Loucy (cell line): ENCODE results near the gene SSTR3.

Source experiments
- H2AFZ ChIP-seq: fragments of 200-600 bp; sonication (generic); 2 replicates; pipeline ENCODE4 v1.6.0; 2016; ENCODE audit warnings: antibody characterized with exemption, mild to moderate bottlenecking, low read length, moderate library complexity
- H3F3A ChIP-seq: fragments of 200-600 bp; 2 replicates; pipeline ENCODE4 v1.6.0; 2016; ENCODE audit warnings: antibody characterized with exemption, low read depth, mild to moderate bottlenecking
- H3K27me3 ChIP-seq: fragments of 200-600 bp; sonication (generic); 2 replicates; pipeline ENCODE4 v1.6.1; 2014; ENCODE audit warnings: low read length, mild to moderate bottlenecking; ENCODE audit not compliant: insufficient read depth, poor library complexity, severe bottlenecking
- H3K36me3 ChIP-seq: fragments of 200-600 bp; sonication (generic); 2 replicates; pipeline ENCODE4 v1.6.1; 2016; ENCODE audit warnings: low read length; ENCODE audit not compliant: insufficient read depth
- H3K4me1 ChIP-seq: fragments of 200-600 bp; sonication (generic); 2 replicates; pipeline ENCODE4 v1.5.1; 2014; ENCODE audit warnings: low read length, mild to moderate bottlenecking; ENCODE audit not compliant: insufficient read depth, poor library complexity, severe bottlenecking
- H3K4me2 ChIP-seq: fragments of 200-600 bp; sonication (generic); 2 replicates; pipeline ENCODE4 v1.6.0; 2014; ENCODE audit warnings: antibody characterized with exemption, low read length, low read depth, mild to moderate bottlenecking; ENCODE audit not compliant: poor library complexity, severe bottlenecking
- H3K4me3 ChIP-seq: fragments of 200-600 bp; sonication (generic); 2 replicates; pipeline ENCODE4 v1.5.1; 2014; ENCODE audit warnings: low read length, mild to moderate bottlenecking, mixed read lengths; ENCODE audit not compliant: poor library complexity, severe bottlenecking
- H3K79me2 ChIP-seq: fragments of 200-600 bp; sonication (generic); 2 replicates; pipeline ENCODE4 v1.6.1; 2014; ENCODE audit warnings: low read length; ENCODE audit not compliant: insufficient read depth
- H3K9ac ChIP-seq: fragments of 200-600 bp; sonication (generic); 2 replicates; pipeline ENCODE4 v1.6.0; 2014; ENCODE audit warnings: mild to moderate bottlenecking, low read depth, low read length, moderate library complexity; ENCODE audit not compliant: poor library complexity, severe bottlenecking
- H3K9me2 ChIP-seq: fragments of 200-600 bp; sonication (generic); replicated peaks from 2 replicates; pipeline ENCODE4 v1.6.1; 2016; ENCODE audit warnings: low read depth, low read length, mixed read lengths
- H3K9me3 ChIP-seq: fragments of 200-600 bp; sonication (generic); 2 replicates; pipeline ENCODE4 v1.6.1; 2014; ENCODE audit warnings: mild to moderate bottlenecking, antibody characterized with exemption, low read length, low read depth; ENCODE audit not compliant: insufficient read depth
- H4K20me1 ChIP-seq: fragments of 200-600 bp; sonication (generic); 2 replicates; pipeline ENCODE4 v1.6.0; 2014; ENCODE audit warnings: antibody characterized with exemption, low read length, mild to moderate bottlenecking; ENCODE audit not compliant: insufficient read depth, poor library complexity, severe bottlenecking
- EZH2phosphoT487 ChIP-seq: fragments of 200-600 bp; IDR thresholded peaks from 2 replicates; pipeline ENCODE4 v1.6.1; 2018; ENCODE audit warnings: antibody characterized with exemption, mild to moderate bottlenecking, moderate library complexity, borderline replicate concordance
- TF ChIP-seq, protein P1 (sequence below): fragments of 200-600 bp; sonication (generic); conservative IDR thresholded peaks from 2 replicates; pipeline ENCODE4 v1.5.1; 2014; ENCODE audit warnings: mild to moderate bottlenecking, antibody characterized with exemption, low read length

The SSTR3 gene

DNA sequence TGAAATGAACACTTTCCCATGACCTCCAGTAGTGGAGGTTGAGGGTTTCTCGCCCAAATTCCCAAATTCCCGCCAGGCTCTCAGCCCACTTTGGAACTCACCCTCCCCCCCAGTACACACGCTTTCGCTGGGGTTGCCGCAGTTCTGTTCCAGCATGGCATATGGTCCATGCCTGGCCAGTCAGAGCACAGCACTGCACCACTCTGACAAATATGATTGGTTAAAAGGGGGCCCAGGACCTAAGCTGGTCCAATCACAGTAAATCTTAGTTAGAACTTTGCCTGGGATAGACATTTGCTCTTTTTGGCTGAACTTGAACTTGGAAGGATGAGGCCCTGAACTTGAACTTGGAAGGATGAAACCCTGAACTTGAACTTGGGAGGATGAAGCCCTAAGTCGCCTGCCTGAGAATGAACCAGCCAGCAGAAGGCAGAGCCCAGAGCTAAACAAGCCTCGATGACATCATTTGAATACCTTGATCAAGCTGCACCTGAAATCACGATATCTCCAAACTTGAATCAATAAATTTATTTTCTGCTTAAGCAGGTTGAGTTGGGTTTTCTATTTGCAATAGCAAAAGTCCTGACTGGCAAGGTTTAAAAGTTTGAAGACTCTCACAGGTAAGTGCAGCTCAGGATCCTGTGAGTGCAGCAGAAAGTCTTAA is 12.6 kb upstream of the SSTR3 start:
- Histone ChIP-seq H3K9me3 (no peaks in the 10 kb centered on the region), H3K36me3 (peaks cover 61% of the 10 kb centered on the region; the same call in 1 of the 2 replicates), H3K4me2 (no peak overlapping the region), H2AFZ (no peak overlapping the region), H3K4me3 (no peak overlapping the region), H3K9me2 (no peaks in the 10 kb centered on the region), H3K27me3 (no peaks in the 10 kb centered on the region), H3F3A (0 out of 2 replicates have a peak, but pooled peaks cover 2% of the 10 kb centered on the region), H3K4me1 (peaks cover 50% of the 10 kb centered on the region), H3K9ac (no peak overlapping the region), H4K20me1 (peaks cover 16% of the 10 kb centered on the region), H3K79me2 (peaks cover 27% of the 10 kb centered on the region)
- TF ChIP-seq, protein P1, sequence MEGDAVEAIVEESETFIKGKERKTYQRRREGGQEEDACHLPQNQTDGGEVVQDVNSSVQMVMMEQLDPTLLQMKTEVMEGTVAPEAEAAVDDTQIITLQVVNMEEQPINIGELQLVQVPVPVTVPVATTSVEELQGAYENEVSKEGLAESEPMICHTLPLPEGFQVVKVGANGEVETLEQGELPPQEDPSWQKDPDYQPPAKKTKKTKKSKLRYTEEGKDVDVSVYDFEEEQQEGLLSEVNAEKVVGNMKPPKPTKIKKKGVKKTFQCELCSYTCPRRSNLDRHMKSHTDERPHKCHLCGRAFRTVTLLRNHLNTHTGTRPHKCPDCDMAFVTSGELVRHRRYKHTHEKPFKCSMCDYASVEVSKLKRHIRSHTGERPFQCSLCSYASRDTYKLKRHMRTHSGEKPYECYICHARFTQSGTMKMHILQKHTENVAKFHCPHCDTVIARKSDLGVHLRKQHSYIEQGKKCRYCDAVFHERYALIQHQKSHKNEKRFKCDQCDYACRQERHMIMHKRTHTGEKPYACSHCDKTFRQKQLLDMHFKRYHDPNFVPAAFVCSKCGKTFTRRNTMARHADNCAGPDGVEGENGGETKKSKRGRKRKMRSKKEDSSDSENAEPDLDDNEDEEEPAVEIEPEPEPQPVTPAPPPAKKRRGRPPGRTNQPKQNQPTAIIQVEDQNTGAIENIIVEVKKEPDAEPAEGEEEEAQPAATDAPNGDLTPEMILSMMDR, result no peak
- no peak for TF ChIP-seq EZH2phosphoT487

DNA sequence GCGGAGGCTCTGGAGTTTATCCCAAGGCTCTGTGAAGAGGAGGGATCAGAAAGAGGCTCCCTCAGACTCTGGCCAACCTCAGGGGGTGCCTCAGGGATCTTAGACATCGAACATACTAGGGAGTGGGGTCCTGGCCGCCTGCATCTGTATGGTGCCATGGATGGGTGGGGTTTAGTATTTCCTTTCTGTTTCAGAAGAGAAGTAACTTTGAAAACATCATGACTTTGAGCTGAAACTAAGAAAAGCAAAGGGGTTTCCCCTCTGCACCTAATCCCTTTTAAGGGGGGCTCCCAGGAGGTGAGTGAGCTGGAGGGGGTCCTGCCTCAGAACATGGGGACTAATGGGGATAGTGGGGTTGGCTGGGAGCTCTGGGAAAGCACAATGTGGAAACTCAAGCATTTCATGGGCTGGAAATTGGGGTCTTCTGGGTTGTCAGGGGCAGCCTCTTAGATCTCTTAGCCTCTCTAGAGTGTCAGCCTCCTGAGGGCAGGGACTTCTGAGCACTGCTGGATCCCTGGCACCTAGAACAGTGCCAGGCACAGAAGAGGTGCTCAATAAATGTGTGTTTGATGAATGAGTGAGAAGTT is 11.8 kb upstream of the SSTR3 start:
- peaks cover 19% of the 10 kb centered on the region for H3K79me2 ChIP-seq
- no peak for TF ChIP-seq EZH2phosphoT487
- TF ChIP-seq, protein P1, result no peak
- H3K4me2 ChIP-seq, result no peak overlapping the region
- peaks cover 16% of the 10 kb centered on the region for H4K20me1 ChIP-seq
- H3K27me3 ChIP-seq, result no peaks in the 10 kb centered on the region
- H2AFZ ChIP-seq, result no peak overlapping the region
- no peaks in the 10 kb centered on the region for H3K9me3 ChIP-seq
- peaks cover 50% of the 10 kb centered on the region for H3K4me1 ChIP-seq
- H3K9me2 ChIP-seq, result no peaks in the 10 kb centered on the region
- H3K4me3 ChIP-seq, result no peak overlapping the region
- H3K9ac ChIP-seq, result no peak overlapping the region
- 0 out of 2 replicates have a peak, but pooled peaks cover 2% of the 10 kb centered on the region for H3F3A ChIP-seq
- peaks cover 53% of the 10 kb centered on the region; the same call in 1 of the 2 replicates for H3K36me3 ChIP-seq

DNA sequence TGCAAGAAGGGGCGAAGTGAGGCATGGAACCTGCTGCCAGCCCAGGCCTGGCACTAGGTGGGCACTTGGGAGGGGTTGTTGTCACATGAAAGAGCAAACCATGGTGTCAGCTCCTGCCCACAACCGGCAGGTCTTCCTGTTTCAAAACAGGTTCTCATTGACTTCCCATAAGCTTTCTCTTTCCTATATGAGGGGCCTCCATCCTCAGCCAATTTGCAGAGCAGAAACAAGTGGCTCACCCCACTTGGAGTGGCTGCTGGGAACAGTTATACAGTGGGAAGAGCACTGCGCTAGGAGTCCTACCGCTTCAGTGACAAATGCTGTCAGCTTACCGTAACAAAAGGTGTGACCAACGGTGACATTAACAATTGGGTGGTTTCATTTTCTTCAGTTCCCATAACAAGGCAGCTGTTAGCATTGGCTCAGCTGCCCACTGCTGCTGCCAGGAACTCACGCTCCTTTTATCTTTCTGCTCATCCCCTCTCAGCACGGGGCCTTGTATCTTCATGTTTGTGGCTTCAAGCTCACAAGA is 10.2 kb upstream of the SSTR3 start:
- Histone ChIP-seq H3K4me1 (peaks cover 48% of the 10 kb centered on the region), H3K4me2 (peak overlapping the region; percentile 8), H3K79me2 (peaks cover 3% of the 10 kb centered on the region), H3K9ac (no peak overlapping the region), H3K4me3 (no peak overlapping the region), H4K20me1 (peaks cover 5% of the 10 kb centered on the region), H3K9me2 (no peaks in the 10 kb centered on the region), H3K27me3 (no peaks in the 10 kb centered on the region), H3F3A (0 out of 2 replicates have a peak, but pooled peaks cover 2% of the 10 kb centered on the region), H3K36me3 (peaks cover 37% of the 10 kb centered on the region; the same call in 1 of the 2 replicates), H3K9me3 (no peaks in the 10 kb centered on the region), H2AFZ (no peak overlapping the region)
- TF ChIP-seq EZH2phosphoT487, result no peak
- TF ChIP-seq, protein P1, result no peak
